T-helper 9 cell (primary cell): ENCODE measurements around the gene TTLL3.

Experiments
- DNase-seq: peaks from one replicate; pipeline ENCODE4 v3.0.0-alpha.2; 2020

TTLL3 gene

DNA sequence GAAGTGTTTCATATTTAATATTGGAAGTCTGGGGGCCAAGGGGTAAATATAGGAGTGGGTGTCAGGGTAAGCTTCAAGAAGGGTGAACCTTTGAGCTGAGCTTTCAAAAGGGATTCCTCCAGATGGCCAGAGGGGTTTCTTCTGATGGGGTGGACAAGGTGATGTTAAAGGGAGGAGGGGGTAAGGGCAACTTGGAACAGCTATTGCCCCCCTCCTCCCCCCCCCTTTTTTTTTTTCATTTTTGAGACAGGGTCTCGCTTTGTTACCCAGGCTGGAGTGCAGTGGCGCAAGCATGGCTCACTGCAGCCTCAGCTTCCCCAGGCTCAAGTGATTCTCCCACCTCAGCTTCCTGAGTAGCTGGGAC is 2.1 kb upstream of the TTLL3 start:
- DNase-seq: no peak

DNA sequence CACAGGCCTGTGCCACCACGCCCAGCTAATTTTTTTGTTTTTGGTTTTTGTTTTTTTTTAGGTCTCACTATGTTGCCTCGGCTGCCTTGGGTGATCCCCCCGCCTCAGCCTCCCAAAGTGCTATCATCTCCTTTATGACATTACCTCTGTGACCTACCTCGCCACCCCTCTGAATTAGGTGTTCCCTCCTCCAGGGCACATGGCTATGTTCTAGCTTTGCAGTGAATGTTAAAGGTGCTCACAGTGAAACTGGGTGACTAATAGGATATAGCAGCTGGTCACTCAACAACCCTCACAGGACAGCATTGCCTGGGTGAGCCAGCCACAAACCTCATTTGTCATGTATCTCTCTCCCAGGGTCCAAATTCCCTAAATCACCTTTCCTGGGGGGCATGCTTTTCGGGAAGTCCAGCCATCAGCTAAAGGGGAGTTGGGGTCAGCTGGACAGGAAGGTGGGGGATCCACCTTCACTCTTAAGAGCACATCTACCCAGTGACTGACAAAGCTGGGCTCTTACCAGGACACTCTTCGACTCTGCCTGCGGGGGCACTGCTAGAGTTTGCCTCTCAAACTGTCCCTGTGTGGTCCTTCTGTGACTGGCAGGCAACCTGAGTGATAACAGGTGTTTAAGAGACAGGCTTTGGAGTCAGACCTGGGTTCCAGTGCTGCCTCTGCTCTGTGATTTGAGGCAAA is 1.6 kb upstream of the TTLL3 start:
- peak; percentile 20 for DNase-seq

DNA sequence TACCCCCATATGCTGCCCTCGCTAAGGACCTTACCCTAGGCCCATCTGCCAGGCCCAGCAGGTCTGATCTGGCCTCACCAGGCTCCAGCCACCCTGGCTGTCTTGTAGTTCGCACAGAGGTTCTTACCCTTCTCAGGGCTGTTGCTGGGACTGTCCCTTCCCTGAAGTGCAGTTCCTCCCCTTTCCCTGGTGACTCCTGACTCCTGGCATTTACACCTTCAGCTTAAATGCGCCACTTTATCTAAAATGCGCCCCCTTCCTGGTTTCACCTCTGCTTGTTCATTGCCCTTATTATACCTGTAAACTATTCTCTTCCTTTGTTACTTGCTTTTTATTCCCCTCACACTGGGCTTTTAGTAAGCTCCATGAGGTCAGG is 835 bp upstream of the TTLL3 start:
- DNase-seq: no peak

DNA sequence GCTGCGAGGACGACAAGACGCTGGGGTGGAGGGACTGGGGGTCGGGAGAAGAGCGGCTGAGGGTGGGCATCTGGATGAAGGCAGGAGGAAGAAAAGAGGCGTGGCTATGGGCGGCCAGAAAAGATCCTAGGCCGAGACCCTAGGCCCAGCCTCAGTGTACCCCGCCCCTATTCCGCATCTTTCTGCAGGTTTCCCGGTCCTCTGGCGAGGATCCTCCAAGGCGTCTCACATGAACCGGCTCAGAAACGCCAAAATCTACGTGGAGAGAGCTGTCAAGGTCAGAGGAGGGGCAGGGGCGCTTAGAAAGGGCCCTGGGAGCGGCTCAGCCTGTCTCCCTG is 340 bp downstream of the TTLL3 start:
- no peak for DNase-seq

DNA sequence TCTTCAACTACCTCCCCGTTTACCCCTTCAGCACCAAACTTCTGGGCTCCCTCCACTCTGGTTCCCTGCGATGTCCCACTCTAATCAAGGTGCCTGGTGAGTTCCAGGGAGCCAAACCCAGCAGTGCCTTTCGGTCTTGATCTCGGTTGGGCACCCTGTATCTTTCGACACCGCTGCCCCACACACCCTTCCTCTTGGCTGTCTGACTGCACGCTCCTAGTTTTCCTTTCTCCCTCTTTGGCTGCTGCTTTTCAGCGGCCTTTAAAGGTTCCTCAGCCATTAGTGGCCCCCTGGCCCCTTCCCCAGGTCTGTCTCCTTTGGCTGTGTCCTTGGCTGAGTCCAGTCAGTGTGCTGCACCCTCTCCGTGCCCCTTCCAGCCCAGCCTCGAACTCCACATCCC is 784 bp downstream of the TTLL3 start:
- no peak for DNase-seq

DNA sequence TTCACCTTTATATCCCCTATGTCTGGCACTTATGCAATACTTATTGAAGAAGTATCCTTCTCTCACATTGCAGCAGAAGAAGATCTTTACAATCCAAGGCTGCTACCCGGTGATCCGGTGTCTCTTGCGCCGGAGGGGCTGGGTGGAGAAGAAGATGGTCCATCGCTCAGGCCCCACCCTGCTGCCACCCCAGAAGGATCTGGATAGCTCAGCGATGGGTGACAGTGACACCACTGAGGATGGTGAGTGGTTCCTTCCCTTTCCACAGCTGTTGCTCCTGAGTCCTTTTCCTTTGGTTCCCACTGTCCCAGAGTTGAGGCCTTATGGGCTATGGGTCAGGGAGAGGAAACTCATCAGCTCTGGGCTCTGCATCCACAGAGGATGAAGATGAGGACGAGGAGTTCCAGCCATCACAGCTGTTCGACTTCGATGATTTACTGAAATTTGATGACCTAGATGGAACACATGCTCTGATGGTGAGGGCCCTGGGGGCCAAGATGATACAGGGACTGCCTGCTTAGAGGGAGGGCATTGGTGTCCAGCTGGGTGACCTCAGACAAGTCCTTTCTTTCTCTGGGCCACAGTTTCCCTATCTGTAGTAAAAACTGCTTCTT is 2.9 kb downstream of the TTLL3 start:
- no peak for DNase-seq

DNA sequence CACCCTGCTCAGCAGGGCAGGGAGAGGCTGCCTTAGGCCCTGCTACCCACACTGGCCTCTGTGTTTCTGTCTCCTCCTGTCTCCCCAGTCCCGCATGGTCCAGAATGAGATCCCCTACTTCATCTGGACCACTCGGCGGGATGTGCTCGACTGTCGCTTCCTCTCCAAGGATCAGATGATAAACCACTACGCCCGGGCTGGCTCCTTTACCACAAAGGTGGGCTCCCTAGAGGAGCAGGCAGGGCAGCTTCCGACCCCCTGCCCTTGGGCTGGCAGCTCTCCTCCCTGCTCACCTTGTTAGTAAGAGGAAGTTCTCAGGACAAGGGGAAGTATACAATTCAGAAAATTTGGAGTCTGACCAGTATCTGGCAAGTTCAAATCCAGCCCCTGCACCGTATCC is 5.9 kb downstream of the TTLL3 start:
- no peak for DNase-seq

DNA sequence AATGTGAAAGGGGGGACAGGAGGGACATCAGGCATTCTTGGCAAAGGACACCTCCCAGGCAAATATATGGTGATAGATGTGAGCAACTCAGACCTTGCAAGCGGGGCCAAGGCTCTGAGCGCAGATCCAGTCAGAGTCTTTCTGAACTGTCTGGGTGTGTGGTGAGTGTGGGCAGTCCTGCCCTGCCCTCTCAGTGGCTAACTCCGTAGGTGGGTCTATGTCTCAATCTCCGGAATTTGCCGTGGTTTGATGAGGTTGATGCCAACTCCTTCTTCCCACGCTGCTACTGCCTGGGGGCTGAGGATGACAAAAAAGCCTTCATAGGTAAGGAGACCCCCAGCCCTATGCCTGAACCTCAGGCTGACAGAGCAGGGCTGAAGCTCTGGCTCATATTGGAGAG is 7.4 kb downstream of the TTLL3 start:
- no peak for DNase-seq

DNA sequence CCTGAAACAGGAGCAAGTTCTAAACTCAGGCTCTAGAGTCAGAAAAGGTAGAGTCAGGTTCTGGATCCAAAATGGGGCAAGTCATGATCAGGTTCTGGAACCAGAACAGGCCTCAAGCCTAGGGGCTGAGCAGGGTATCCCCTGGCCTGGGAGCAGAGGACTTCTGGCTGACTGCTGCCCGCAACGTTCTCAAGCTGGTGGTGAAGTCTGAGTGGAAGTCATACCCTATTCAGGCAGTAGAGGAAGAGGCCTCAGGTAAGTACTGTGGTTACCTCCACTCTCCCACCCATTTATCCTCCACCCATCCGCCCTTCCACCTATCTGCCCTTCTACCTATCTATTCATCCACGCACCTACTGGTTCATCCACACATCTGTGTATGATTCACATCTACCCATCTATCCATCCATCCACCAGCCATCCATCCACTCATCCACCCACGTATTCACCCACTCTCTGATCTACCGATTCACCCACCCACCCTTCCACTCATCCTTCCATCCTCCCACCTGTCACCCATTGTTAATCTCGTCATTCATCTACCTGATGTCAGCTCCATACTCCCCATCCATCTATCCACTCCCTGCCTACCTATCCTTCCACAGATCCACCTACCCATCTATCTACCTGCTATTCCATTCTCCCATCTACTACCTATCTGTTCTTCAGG is 8.7 kb downstream of the TTLL3 start:
- DNase-seq: no peak

DNA sequence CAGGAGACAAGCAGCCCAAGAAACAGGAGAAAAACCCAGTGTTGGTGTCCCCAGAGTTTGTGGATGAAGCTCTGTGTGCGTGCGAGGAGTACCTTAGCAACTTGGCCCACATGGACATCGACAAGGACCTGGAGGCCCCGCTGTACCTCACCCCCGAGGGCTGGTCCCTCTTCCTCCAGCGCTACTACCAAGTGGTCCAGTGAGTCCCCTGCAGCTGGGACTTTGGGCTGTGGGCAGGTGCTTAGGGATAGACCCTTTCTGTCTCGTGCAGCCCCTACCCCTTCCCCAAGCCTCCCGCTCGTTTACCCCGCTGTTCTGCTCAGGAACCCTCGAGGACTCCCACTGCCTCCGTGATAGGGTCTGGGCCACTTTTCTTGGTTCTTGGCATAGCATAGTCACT is 10.5 kb downstream of the TTLL3 start:
- DNase-seq: no peak

DNA sequence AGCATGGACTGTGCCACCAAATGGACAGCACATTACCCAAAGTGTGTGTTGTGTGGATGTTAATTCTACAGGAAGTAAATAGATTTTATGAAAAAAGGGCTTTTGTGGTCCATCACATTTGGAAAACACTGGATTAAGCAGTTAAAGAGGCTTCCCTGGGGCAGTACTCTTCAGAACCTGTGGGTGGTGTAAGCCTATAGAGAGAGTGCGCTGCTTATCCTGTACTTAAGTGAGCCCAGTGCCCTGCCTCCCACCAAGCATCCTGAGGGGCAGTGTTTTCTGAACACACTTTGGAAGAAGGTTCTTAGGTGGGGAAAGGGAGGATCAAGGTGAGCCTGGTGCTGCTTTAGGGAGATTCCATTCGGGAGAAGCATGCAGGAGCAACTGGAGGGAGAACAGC is 10.9 kb downstream of the TTLL3 start:
- DNase-seq: no peak

DNA sequence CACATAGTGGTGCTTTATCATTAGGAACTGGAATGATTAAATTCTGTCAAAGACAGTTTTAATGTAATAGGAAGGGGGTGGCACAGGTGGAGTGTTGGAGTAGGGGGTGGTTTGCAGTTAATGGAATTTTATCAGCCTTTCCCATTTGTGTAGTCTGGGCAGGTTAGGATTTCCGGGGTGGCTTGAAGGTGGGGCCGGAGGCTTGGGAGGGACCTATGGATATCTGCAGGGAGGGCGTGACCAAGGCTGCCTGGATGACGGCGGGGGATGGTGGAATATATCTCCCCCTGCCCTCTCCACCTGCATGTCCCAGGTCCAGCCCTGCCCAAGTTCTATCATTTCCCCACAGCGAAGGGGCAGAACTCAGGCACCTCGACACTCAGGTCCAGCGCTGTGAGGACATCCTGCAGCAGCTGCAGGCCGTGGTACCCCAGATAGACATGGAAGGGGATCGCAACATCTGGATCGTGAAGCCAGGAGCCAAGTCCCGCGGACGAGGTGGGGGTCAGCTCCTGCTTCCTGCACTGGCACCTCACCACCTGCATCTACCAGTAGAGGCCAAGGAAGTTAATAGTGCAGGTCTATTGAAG is 15.5 kb downstream of the TTLL3 start:
- DNase-seq: no peak

DNA sequence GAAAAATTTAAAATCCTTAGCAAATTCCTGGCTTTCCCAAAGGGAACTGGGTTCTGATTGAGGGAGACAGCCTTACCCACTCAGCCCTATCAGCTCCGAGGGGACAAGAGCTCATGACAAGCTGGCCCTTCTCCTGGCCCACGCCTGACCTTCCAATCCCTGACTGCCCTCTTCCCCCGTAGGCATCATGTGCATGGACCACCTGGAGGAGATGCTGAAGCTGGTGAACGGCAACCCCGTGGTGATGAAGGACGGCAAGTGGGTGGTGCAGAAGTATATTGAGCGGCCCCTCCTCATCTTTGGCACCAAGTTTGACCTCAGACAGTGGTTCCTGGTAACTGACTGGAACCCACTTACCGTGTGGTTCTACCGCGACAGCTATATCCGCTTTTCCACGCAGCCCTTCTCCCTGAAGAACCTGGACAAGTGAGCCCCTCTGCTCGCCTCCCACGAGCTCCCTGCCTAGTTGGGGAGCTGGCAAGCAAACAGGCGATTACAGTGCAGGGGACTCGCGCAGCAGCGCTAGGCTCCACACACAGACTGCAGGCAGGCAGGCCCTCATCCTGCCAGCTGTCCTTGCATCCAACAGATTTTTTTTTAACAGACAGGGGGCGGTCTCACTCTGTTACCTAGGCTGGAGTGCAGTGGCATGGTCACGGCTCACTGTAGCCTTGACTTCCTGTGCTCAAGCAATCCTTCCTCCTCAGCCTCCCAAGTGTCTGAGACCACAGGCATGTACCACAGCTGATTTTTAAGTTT is 16.9 kb downstream of the TTLL3 start:
- no peak for DNase-seq

DNA sequence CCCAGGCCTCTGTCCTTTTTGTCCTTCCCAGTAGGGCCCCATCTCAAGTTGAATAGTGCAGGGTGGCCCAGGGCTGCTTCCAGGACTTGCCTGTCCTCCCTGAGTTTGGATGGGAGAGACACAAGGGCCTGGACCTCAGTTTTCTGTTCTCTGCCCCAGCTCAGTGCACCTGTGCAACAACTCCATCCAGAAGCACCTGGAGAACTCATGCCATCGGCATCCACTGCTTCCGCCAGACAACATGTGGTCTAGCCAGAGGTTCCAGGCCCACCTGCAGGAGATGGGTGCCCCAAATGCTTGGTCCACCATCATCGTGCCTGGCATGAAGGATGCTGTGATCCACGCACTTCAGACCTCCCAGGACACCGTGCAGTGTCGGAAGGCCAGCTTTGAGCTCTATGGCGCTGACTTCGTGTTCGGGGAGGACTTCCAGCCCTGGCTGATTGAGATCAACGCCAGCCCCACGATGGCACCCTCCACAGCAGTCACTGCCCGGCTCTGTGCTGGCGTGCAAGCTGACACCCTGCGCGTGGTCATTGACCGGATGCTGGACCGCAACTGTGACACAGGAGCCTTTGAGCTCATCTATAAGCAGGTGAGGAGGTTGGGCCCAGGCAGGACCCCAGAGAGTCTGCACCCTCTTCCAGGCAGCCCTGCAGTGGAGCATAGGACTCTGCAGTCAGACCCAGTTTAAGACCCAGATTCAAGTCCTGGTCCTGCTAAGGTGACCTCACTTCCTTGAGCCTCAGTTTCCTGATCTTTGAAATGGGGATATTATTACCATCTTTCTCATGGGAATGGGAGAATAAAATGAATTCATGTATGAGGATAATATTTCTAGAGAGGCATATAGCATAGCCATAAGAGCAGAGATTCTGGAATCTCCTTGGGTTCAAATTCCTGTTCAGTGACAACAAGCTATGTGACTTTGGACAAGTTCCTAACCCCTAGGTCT is 19.0 kb downstream of the TTLL3 start:
- DNase-seq: no peak

DNA sequence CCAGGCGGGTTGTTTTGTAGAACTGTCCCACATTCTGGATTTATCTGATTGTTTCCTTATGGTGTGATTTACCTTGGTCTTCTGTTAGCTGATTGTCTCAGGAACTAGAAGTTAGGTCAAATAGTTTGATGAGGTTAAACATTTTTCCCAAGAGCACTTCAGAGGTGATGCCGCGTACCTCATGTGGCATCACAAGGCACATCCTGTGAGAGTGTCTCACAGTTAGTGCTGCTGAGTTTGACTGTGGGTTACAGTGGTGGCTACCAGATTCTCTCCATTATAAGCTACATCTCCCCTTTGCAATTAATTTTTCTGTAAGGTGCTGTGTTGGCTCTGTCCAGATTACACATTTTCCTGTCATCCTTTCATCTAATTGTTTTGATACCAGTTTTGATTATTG is 21.2 kb downstream of the TTLL3 start:
- DNase-seq: no peak

DNA sequence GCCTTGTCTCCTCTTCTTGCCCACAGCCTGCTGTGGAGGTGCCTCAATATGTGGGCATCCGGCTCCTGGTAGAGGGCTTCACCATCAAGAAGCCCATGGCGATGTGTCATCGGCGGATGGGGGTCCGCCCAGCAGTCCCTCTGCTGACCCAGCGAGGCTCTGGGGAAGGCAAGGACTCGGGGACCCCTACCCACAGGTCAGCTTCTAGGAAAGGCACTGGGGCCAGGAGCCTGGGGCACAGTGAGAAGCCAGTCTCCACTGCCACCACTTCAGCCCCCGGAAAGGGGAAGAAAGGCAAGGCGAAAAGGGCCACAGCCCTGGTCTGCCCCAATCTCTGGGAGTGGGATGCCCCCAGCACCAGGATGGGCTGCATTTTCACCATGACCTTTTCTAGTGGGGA is 23.0 kb downstream of the TTLL3 start:
- DNase-seq: no peak

DNA sequence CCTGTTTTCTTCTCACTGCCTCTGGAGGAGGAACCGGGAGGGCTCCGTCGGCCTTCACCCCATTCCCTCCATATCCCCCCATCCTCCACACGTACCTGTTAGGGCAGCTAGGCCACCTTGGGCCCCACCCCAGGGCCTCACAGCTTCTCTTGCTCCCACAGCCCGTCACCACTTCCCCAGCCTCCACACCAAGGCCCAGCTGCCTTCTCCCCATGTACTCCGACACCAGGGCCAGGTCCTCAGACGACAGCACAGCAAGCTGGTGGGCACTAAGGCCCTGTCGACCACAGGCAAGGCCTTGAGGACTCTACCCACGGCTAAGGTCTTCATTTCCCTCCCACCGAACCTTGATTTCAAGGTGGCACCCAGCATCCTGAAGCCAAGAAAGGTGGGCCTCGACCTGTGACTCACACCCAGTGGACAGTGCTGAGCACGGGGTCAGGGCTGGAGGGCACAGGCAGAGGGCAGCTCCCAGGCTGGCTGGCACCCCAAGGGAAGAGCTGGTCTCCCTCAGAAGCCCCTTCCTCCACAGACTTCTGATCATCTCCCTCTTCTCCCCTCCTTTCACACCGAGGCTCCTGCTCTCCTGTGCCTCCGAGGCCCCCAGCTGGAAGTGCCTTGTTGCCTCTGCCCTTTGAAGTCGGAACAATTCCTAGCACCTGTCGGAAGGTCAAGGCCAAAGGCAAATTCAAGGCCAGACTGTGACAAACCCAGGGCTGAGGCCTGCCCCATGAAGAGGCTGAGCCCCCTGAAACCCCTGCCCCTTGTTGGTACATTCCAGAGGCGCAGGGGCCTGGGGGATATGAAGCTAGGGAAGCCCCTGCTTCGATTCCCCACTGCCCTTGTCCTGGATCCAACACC is 24.7 kb downstream of the TTLL3 start:
- no peak for DNase-seq

DNA sequence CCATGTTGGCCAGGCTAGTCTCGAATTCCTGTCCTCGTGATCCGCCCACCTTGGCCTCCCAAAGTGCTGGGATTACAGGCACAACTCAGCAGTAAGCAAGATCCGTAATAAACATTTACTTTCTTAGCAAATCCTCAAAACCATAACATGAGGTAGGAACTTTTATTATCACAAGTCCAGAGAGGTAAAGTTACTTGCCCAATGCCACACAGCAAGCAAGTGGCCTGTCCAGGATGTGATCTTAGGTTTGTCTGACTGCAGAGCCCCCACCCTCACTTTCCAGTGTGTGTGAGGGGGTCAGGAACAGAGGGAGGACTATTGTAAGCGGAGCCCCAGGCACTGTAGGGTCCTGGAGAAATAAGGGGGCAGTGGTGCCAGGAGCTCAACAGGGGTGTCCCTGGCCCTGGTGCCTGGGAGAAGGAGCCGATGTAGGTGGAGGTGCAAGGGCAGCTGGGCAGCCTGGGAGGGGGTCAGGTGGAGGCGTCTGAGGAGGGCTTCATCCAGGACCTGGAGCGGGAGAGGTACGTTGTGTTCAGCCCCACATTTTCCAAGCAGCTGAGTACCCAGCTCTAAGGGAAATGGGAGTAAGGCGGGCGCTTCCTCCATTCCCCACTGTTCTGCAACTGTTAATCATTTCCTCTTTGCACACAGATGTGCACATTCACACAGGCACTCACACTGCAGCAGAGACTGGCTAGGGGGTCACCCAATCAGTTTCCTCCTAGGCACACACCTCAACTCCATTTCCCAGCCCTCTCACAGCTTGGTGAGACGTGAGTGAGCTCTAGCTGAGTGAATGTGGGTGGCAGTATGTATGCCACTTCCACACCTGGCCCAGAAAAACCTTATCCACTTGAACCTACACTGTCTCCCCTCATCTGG is 27.9 kb downstream of the TTLL3 start:
- DNase-seq: no peak

DNA sequence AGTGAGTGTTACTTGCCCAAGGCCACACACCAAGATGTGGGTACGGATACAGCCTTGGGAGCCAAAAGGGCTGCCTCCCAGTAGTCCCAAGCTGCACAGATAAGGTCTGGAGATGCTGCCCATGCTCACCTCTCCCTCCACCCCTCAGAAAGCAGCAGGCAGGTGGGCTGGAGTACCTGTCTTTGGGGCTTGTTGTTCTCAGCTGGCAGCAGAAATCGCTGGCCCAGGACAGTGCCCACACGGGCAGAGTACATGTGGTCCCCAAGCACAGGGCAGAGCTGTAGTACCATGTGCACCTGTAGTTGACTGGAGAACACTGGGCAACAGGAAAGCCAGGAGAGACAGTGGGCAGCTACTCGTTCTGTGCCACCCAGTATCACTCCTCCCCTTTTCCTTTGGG is 28.8 kb downstream of the TTLL3 start:
- no peak for DNase-seq

DNA sequence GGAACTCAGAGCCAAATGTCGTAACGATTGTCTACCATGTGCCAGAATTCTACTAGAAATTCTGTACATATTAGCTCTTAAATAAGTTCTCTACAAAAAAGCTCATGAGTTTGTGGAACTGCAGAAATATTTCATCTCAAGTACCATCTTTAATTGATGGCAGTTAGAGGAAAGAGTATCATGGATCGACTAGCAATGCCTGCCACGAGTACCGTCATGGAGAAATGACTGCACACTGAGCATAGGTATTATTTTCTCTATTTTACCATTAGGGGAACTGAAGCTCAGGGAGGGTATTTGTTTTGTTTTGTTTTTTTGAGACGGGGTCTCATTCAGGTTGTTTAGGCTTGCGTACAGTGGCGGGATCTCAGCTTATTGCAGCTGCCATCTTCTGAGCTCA is 31.0 kb downstream of the TTLL3 start:
- no peak for DNase-seq
